Prostate gland (tissue), 2 donors: ENCODE data around the gene CPED1.

Source experiments
- POLR2A ChIP-seq: fragments of 450-650 bp; IDR thresholded peaks from one replicate; pipeline ENCODE4 v1.6.1; 2016; ENCODE audit warnings: antibody characterized with exemption, mild to moderate bottlenecking
- TF ChIP-seq, protein P1 (sequence below), 4 experiments: fragments of 200-600 bp in 2 of 4; fragments of 450-650 bp in 2 of 4; sonication (generic) in 2 of 4; IDR thresholded peaks; 1 replicate in 3 of 4; 2 replicates in 1 of 4; pipeline ENCODE4 v1.5.1; 2016 to 2019; ENCODE audit warnings: antibody characterized with exemption in 4 of 4, mild to moderate bottlenecking in 2 of 4, moderate library complexity in 2 of 4

DNA sequence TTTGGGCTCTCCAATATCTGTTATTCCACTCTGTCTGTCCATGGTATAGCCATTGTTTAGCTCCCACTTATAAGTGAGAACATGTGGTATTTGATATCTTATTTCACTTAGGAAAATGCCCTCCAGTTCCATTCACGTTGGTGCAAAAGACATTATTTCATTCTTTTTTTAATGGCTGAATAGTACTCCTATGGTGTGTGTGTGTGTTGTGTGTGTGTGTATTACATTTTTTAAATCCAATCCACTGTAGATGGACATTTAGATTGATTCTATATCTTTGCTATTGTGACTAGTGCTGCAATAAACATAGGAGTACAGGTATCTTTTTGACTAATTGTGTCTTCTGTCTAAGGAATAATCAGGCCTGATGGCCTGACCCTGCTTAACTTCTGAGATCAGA lies 7.4 kb upstream of the CPED1 start:
- TF ChIP-seq, protein P1, sequence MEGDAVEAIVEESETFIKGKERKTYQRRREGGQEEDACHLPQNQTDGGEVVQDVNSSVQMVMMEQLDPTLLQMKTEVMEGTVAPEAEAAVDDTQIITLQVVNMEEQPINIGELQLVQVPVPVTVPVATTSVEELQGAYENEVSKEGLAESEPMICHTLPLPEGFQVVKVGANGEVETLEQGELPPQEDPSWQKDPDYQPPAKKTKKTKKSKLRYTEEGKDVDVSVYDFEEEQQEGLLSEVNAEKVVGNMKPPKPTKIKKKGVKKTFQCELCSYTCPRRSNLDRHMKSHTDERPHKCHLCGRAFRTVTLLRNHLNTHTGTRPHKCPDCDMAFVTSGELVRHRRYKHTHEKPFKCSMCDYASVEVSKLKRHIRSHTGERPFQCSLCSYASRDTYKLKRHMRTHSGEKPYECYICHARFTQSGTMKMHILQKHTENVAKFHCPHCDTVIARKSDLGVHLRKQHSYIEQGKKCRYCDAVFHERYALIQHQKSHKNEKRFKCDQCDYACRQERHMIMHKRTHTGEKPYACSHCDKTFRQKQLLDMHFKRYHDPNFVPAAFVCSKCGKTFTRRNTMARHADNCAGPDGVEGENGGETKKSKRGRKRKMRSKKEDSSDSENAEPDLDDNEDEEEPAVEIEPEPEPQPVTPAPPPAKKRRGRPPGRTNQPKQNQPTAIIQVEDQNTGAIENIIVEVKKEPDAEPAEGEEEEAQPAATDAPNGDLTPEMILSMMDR (IDR thresholded peaks at IDR 0.05), result no peak
- TF ChIP-seq POLR2A, result no peak
